Hepatocyte (in vitro differentiated cells): Measurements from ENCODE around the gene DCAF4.

Experiments
- CTCF ChIP-seq: fragments of 200-600 bp; sonication (generic); IDR thresholded peaks from 2 replicates; pipeline ENCODE4 v1.5.1; 2016; ENCODE audit warnings: antibody characterized with exemption, mild to moderate bottlenecking; ENCODE audit not compliant: poor library complexity
- EZH2phosphoT487 ChIP-seq: fragments of 200-600 bp; sonication (generic); IDR thresholded peaks from one replicate; pipeline ENCODE4 v1.6.1; 2018; ENCODE audit warnings: antibody characterized with exemption, mild to moderate bottlenecking, low read depth, moderate library complexity; ENCODE audit not compliant: unreplicated experiment, severe bottlenecking

GRCh38 chr14:72952171-72952570, 25.9 kb downstream of the DCAF4 start:
- no peak for TF ChIP-seq CTCF
- no peak for TF ChIP-seq EZH2phosphoT487
